Activated B cell treated with CpG ODN at 0.5 μM for 24 hours (primary cell): Measurements from ENCODE around the gene ATP2B2. TPM values are rescaled to one million over a fixed set of nuclear protein-coding genes. Genes with fewer than 3 reads are reported as not detected.

Experiments
- ATAC-seq: fragments of 200-7000 bp; cut with Tn5 transposase; one replicate; pipeline ENCODE4 v1.10.0; 2021; ENCODE audit warnings: low read depth, mild to moderate bottlenecking, moderate library complexity
- CTCF ChIA-PET: fragments of 350-600 bp; sonication (Branson Sonifier 250); formaldehyde crosslinking; loops from one replicate; lab custom pipeline; 2021; ENCODE audit warnings: antibody characterized with exemption; lab: Charles Lee
- POLR2A ChIA-PET: fragments of 350-600 bp; sonication (Branson Sonifier 250); formaldehyde crosslinking; loops from one replicate; lab custom pipeline; 2021; ENCODE audit warnings: antibody characterized with exemption; lab: Charles Lee
- DNase-seq: peaks from one replicate; pipeline ENCODE4 v3.0.0; 2022
- H3K27ac Mint-ChIP-seq: one replicate; pipeline ENCODE4 v1.8.0; 2020; ENCODE audit warnings: mixed read lengths
- H3K27me3 Mint-ChIP-seq: one replicate; pipeline ENCODE4 v1.8.0; 2021; ENCODE audit warnings: mixed read lengths
- H3K36me3 Mint-ChIP-seq: one replicate; pipeline ENCODE4 v1.8.0; 2021; ENCODE audit warnings: low read depth, mixed read lengths
- H3K4me1 Mint-ChIP-seq: one replicate; pipeline ENCODE4 v1.8.0; 2021; ENCODE audit warnings: mixed read lengths
- H3K4me3 Mint-ChIP-seq: one replicate; pipeline ENCODE4 v1.8.0; 2020; ENCODE audit warnings: mild to moderate bottlenecking, mixed read lengths
- H3K9me3 Mint-ChIP-seq: one replicate; pipeline ENCODE4 v1.8.0; 2020; ENCODE audit warnings: mixed read lengths
- CTCF ChIP-seq: fragments of 200-600 bp; IDR thresholded peaks from one replicate; pipeline ENCODE4 v1.8.0; 2022; ENCODE audit warnings: antibody characterized with exemption, mild to moderate bottlenecking
- intact Hi-C: fragments of 100-400 bp; cut with micrococcal nuclease; formaldehyde crosslinking; loops from one replicate; pipeline ENCODE4 v1.15.1; 2024
- total RNA-seq: library from RNA; stranded (reverse); gene quantifications from 2 replicates; pipeline ENCODE4 v1.2.3, GENCODE V29; 2022

Gene ATP2B2
- total RNA-seq, 1 donor from 2014 or later, result not detected

- ATAC-seq, result no peak
- no peak for TF ChIP-seq CTCF
- ChIA-PET POLR2A (no interaction called here), CTCF (no interaction called here)
- Mint-ChIP-seq H3K9me3 (no peaks in the 10 kb centered on the region), H3K36me3 (no peaks in the 10 kb centered on the region), H3K27me3 (no peaks in the 10 kb centered on the region), H3K27ac (no peak overlapping the region), H3K4me1 (peaks cover 26% of the 10 kb centered on the region), H3K4me3 (no peak overlapping the region)
- DNase-seq, result no peak
- intact Hi-C loops, result no loop called here
Observed at GRCh38 chr3:10434144-10434937, 71.0 kb downstream of the ATP2B2 start.

DNA sequence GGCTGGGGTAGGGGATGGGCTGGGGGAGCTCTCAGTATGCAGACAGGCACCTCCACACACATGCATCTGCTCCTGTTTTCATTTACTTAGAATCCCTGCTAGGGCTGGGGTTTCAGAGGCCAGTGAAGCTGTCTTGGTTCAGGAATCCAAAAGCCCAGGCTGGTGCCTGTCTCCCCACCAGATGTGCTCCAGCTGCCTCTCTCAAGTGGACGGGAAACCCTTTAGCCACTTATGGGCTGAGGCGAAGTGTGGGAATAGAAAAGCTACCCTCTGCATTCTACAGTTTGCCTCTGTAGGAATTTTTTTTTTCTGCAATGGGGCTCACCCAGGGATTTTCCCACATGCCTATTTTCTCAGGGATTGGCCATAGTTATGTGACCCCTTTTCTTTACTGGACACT, 72.5 kb downstream of the ATP2B2 start:
- intact Hi-C loops, result no loop called here
- no peak for DNase-seq
- ChIA-PET CTCF (no interaction called here), POLR2A (no interaction called here)
- no peak for ATAC-seq
- Mint-ChIP-seq H3K27ac (no peak overlapping the region), H3K4me1 (peaks cover 18% of the 10 kb centered on the region), H3K36me3 (no peaks in the 10 kb centered on the region), H3K4me3 (no peak overlapping the region), H3K27me3 (no peaks in the 10 kb centered on the region), H3K9me3 (no peaks in the 10 kb centered on the region)
- no peak for TF ChIP-seq CTCF

DNA sequence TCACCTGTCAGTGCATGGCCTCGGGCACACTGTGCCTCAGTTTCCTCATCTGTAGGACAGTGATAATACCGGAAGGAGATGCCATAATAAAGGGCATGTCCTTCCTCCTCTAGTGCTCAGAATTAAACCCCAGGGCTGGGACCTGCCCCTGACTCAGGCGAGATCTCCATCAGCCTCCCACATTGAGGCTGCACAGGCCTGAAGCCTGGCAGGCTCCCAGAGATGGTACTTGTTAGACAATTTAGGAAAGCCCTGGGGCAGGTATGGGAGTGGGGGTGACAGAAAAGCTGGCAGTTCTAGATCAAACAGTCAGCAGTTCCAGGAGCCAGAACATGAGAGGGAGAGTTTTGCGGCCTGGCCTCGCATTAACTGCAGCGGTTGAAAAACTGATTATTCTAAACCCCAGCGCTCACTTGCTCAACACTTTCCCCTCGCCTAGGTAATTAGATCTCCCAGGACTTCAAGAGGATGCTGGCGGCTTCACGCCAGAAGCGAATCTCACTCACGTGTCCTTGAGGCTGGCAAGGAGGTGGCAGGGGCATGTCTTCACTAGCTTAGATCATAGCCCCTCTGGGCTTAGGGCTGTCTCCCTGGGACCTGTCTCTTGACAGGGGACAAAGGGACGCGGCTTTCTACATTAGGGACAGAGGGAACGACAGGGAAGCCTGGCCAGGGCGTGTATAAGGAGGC, 73.1 kb downstream of the ATP2B2 start:
- ChIA-PET CTCF (no interaction called here), POLR2A (no interaction called here)
- no peak for ATAC-seq
- H3K27me3 Mint-ChIP-seq, result no peaks in the 10 kb centered on the region
- H3K4me1 Mint-ChIP-seq, result peaks cover 12% of the 10 kb centered on the region
- H3K9me3 Mint-ChIP-seq, result no peaks in the 10 kb centered on the region
- TF ChIP-seq CTCF, result no peak
- no peak overlapping the region for H3K27ac Mint-ChIP-seq
- no peak overlapping the region for H3K4me3 Mint-ChIP-seq
- intact Hi-C loops, result no loop called here
- no peak for DNase-seq
- H3K36me3 Mint-ChIP-seq, result no peaks in the 10 kb centered on the region

DNA sequence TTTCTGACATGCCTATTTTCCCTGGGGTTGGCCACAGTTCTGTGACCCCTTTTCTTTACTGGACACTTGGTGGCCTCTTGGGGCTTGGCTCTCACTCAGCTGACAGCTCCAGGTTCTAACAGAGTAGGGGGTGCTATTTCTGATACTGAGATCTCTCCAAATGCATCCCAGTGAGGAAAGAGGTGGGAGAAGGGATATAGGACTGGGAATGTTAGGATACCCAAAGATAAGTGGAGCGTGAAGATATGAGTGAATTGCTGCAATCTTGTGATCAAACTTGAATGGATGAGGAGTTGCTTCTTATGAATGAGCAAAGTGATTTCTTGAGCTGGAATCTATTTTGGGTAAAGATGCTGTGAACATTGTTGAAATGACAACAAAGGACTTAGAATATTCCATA, 74.6 kb downstream of the ATP2B2 start:
- ChIA-PET POLR2A (no interaction called here), CTCF (no interaction called here)
- H3K4me3 Mint-ChIP-seq, result no peak overlapping the region
- no peak for TF ChIP-seq CTCF
- DNase-seq (no peak), ATAC-seq (no peak)
- intact Hi-C loops, result no loop called here
- no peaks in the 10 kb centered on the region for H3K36me3 Mint-ChIP-seq
- H3K27me3 Mint-ChIP-seq, result no peaks in the 10 kb centered on the region
- H3K9me3 Mint-ChIP-seq, result no peaks in the 10 kb centered on the region
- no peak overlapping the region for H3K27ac Mint-ChIP-seq
- no peaks in the 10 kb centered on the region for H3K4me1 Mint-ChIP-seq

- no peak overlapping the region for H3K4me3 Mint-ChIP-seq
- H3K27ac Mint-ChIP-seq, result no peak overlapping the region
- CTCF ChIA-PET, result no interaction called here
- H3K36me3 Mint-ChIP-seq, result no peaks in the 10 kb centered on the region
- ATAC-seq (no peak), DNase-seq (no peak)
- no peaks in the 10 kb centered on the region for H3K4me1 Mint-ChIP-seq
- TF ChIP-seq CTCF, result no peak
- intact Hi-C loops, result loop anchor here (10.0 kb wide), 1 partner anchor 306 kb away; no protein-coding TSS in a partner anchor
- H3K9me3 Mint-ChIP-seq, result no peaks in the 10 kb centered on the region
- POLR2A ChIA-PET, result no interaction called here
- no peaks in the 10 kb centered on the region for H3K27me3 Mint-ChIP-seq
Observed at GRCh38 chr3:10428406-10429091, 76.8 kb downstream of the ATP2B2 start.
